ENCODE data around the gene PEPD. TPM values are rescaled to one million over a fixed set of nuclear protein-coding genes. Genes with fewer than 3 reads are reported as not detected.

PEPD gene
- polyA plus RNA-seq, 3 donors, result 61.5 to 218 (median 171) TPM

GRCh38 chr19:33387351-33388230, 134.0 kb downstream of the PEPD start:
- WGBS (ENCODE audit: insufficient coverage), result 95% methylated on average over 36 of the region's 39 CpGs
- H3K36me3 ChIP-seq (replicated peaks in 1 of 2; ENCODE audit: control insufficient read depth in 1 of 2, insufficient read depth in 2 of 2, low read length in 2 of 2), result peaks cover 23 to 37% of the 10 kb centered on the region in 2 donors
- peaks cover 57% of the 10 kb centered on the region for H4K20me1 ChIP-seq (ENCODE audit: insufficient read depth, low read length)
- H3K27ac ChIP-seq (ENCODE audit: low read depth in 1 of 2, low read length in 2 of 2), result no peak overlapping the region
- peaks cover 99% of the 10 kb centered on the region for H3K79me2 ChIP-seq (ENCODE audit: insufficient read depth, low read length)
- peaks cover 39 to 47% of the 10 kb centered on the region in 2 donors for H3K4me1 ChIP-seq (ENCODE audit: control insufficient read depth in 1 of 2, insufficient read depth in 2 of 2, low read length in 2 of 2)
- intact Hi-C loops (cut with micrococcal nuclease), result no loop called here
- Mint-ChIP-seq H3K4me3 (no peak overlapping the region), H3K36me3 (peaks cover 28 to 37% of the 10 kb centered on the region in 2 donors), H3K27ac (peak overlapping the region in 1 of 7 donors; percentile 25), H3K4me1 (peaks cover 54% of the 10 kb centered on the region), H3K9me3 (no peaks in the 10 kb centered on the region), H3K27me3 (ENCODE audit: low read depth in 3 of 3) (no peaks in the 10 kb centered on the region)
- H3K4me3 ChIP-seq (replicated peaks in 1 of 3; ENCODE audit: low read depth in 2 of 3, low read length in 3 of 3), result no peak overlapping the region
- H3K27me3 ChIP-seq (ENCODE audit: control insufficient read depth in 2 of 2, insufficient read depth in 2 of 2, low read length in 2 of 2), result no peaks in the 10 kb centered on the region
- H3K4me2 ChIP-seq (replicated peaks; ENCODE audit: extremely low read depth, low read length, poor library complexity, severe bottlenecking), result no peak overlapping the region
- H3K9ac ChIP-seq (ENCODE audit: insufficient read depth, low read length, poor library complexity, severe bottlenecking), result no peak overlapping the region
- H2AFZ ChIP-seq (ENCODE audit: insufficient read depth, low read depth, low read length, poor library complexity, severe bottlenecking), result no peak overlapping the region
- H3K9me3 ChIP-seq (replicated peaks in 1 of 2; ENCODE audit: control insufficient read depth in 1 of 2, insufficient read depth in 1 of 2, low read length in 2 of 2), result no peaks in the 10 kb centered on the region
- TF ChIP-seq CTCF (IDR thresholded peaks at IDR 0.05), result no peak
- DNase-seq, result no peak

GRCh38 chr19:33386361-33386858, 135.2 kb downstream of the PEPD start:
- peaks cover 23 to 46% of the 10 kb centered on the region in 2 donors for H3K36me3 ChIP-seq (replicated peaks in 1 of 2; ENCODE audit: control insufficient read depth in 1 of 2, insufficient read depth in 2 of 2, low read length in 2 of 2)
- H2AFZ ChIP-seq (ENCODE audit: insufficient read depth, low read depth, low read length, poor library complexity, severe bottlenecking), result no peak overlapping the region
- peak overlapping the region in 1 of 2 donors; percentile 16 for H3K27ac ChIP-seq (ENCODE audit: low read depth in 1 of 2, low read length in 2 of 2)
- peaks cover 27 to 35% of the 10 kb centered on the region in 2 donors for H3K4me1 ChIP-seq (ENCODE audit: control insufficient read depth in 1 of 2, insufficient read depth in 2 of 2, low read length in 2 of 2)
- no peak overlapping the region for H3K4me3 ChIP-seq (replicated peaks in 1 of 3; ENCODE audit: low read depth in 2 of 3, low read length in 3 of 3)
- no peak for DNase-seq
- no peaks in the 10 kb centered on the region for H3K27me3 ChIP-seq (ENCODE audit: control insufficient read depth in 2 of 2, insufficient read depth in 2 of 2, low read length in 2 of 2)
- Mint-ChIP-seq H3K4me1 (peaks cover 50% of the 10 kb centered on the region), H3K9me3 (no peaks in the 10 kb centered on the region), H3K4me3 (no peak overlapping the region), H3K27me3 (ENCODE audit: low read depth in 3 of 3) (no peaks in the 10 kb centered on the region), H3K27ac (peak overlapping the region in 2 of 7 donors; percentile 25 to 52), H3K36me3 (peaks cover 36 to 46% of the 10 kb centered on the region in 2 donors)
- no peak overlapping the region for H3K4me2 ChIP-seq (replicated peaks; ENCODE audit: extremely low read depth, low read length, poor library complexity, severe bottlenecking)
- no peak overlapping the region for H3K9ac ChIP-seq (ENCODE audit: insufficient read depth, low read length, poor library complexity, severe bottlenecking)
- peaks cover 99% of the 10 kb centered on the region for H3K79me2 ChIP-seq (ENCODE audit: insufficient read depth, low read length)
- no peak for TF ChIP-seq CTCF (IDR thresholded peaks at IDR 0.05)
- H4K20me1 ChIP-seq (ENCODE audit: insufficient read depth, low read length), result peaks cover 69% of the 10 kb centered on the region
- intact Hi-C loops (cut with micrococcal nuclease), result no loop called here
- WGBS (ENCODE audit: insufficient coverage), result 80% methylated on average over 12 of the region's 15 CpGs
- no peaks in the 10 kb centered on the region for H3K9me3 ChIP-seq (replicated peaks in 1 of 2; ENCODE audit: control insufficient read depth in 1 of 2, insufficient read depth in 1 of 2, low read length in 2 of 2)
